ENCODE results near the gene LCN15. TPM values are rescaled to one million over a fixed set of nuclear protein-coding genes. Genes with fewer than 3 reads are reported as not detected.

Gene LCN15
- total and polyA plus RNA-seq, 10 of the 15 experiments (the other 5 are each of a cell fraction or from before 2014, with no cell fraction given) = 0.37 to 0.50 TPM; not detected in 8

DNA sequence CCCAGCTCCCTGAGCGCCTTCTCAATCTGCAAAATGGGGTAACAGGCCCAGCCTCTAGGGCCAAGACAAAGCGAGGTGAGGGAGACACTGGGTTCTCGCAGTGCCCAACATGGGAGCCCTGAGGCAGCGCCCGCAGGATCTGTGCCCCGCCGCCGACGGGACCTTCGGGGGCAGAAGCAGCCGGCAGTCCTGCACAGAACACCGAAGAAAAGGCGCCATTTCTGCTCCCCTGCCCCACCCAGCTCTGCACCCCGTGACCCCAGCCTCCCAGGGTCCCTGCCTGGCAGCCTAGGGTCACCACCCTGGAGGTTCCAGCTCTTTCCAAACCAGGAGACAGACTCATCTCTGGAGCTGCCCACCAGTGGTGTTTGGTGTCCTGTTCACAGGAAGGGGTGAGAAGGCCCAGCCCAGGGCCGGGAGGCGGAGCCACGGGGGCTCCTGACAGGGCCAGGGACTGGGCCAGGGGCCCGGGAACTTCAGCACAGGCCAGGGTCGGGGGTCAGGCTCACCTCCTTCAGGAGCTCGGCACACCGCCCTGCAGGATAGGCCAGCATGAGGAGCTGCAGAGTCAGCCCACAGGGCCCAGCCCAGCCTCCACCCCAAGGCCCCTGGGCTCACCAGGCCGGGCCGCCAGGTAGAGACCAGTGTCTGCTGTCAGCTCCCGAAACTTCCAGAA is 9.6 kb downstream of the LCN15 start:
- H3K4me3 ChIP-seq = no peak overlapping the region
- H3K79me2 ChIP-seq (ENCODE audit: control insufficient read depth, insufficient read depth, low read length) = no peaks in the 10 kb centered on the region
- BruUV-seq (replicated peaks) = no TSS peak
- CTCF ChIA-PET = interaction anchor here (0.5 to 1.1 kb wide), 3 partner anchors 11 to 292 kb away, joined by 3 to 5 read pairs (median 3); partner anchors contain the start of gene NPDC1
- DNase-seq (ENCODE audit: low read depth, low spot score) (no peak), FAIRE-seq (no peak), ATAC-seq (no peak)
- WGBS (ENCODE audit: insufficient coverage, insufficient replicate concordance, low lambda C conversion rate, missing lambda C conversion rate) = 49% methylated on average over 24 of the region's 24 CpGs
- in situ Hi-C loops (cut with MboI) = no loop called here
- H3K4me1 ChIP-seq (ENCODE audit: control insufficient read depth, insufficient read depth, low read length) = no peaks in the 10 kb centered on the region
- no peak overlapping the region for H2AFZ ChIP-seq (ENCODE audit: control insufficient read depth, low read depth, low read length)
- H3K4me2 ChIP-seq (ENCODE audit: control insufficient read depth, insufficient read depth) = no peak overlapping the region
- H3K9me3 ChIP-seq (replicated peaks; ENCODE audit: control insufficient read depth, insufficient read depth, low read length) = peaks cover 33% of the 10 kb centered on the region
- no peak overlapping the region for H3K9ac ChIP-seq (ENCODE audit: control insufficient read depth, insufficient read depth, low read length)
- 0 out of 4 replicates have a peak, but pooled peaks cover 0 to 2% of the 10 kb centered on the region in 2 experiments for H3K27me3 ChIP-seq (replicated peaks in 1 of 2; ENCODE audit: control insufficient read depth in 2 of 2, insufficient read depth in 2 of 2, low read length in 1 of 2)
- POLR2A ChIA-PET = no interaction called here
- TF ChIP-seq ZNF384 (IDR thresholded peaks at IDR 0.05; ENCODE audit: borderline replicate concordance, low read depth, low read length) (no peak), NR2C2 (IDR thresholded peaks at IDR 0.05; ENCODE audit: borderline replicate concordance, control insufficient read depth, insufficient read length, low read depth) (no peak), MEF2B (IDR thresholded peaks at IDR 0.05; ENCODE audit: partially characterized antibody, poor library complexity, severe bottlenecking) (no peak), RCOR1 (conservative IDR thresholded peaks at IDR 0.05; ENCODE audit: low read depth, low read length) (no peak), YY1 (IDR thresholded peaks at IDR 0.05; ENCODE audit: low read depth, low read length) (no peak), NR2F1 (conservative IDR thresholded peaks at IDR 0.05) (no peak), LARP7 (IDR thresholded peaks at IDR 0.05) (no peak), GABPA (IDR thresholded peaks at IDR 0.05; ENCODE audit: low read depth) (no peak)
- TF ChIP-seq, protein P1, sequence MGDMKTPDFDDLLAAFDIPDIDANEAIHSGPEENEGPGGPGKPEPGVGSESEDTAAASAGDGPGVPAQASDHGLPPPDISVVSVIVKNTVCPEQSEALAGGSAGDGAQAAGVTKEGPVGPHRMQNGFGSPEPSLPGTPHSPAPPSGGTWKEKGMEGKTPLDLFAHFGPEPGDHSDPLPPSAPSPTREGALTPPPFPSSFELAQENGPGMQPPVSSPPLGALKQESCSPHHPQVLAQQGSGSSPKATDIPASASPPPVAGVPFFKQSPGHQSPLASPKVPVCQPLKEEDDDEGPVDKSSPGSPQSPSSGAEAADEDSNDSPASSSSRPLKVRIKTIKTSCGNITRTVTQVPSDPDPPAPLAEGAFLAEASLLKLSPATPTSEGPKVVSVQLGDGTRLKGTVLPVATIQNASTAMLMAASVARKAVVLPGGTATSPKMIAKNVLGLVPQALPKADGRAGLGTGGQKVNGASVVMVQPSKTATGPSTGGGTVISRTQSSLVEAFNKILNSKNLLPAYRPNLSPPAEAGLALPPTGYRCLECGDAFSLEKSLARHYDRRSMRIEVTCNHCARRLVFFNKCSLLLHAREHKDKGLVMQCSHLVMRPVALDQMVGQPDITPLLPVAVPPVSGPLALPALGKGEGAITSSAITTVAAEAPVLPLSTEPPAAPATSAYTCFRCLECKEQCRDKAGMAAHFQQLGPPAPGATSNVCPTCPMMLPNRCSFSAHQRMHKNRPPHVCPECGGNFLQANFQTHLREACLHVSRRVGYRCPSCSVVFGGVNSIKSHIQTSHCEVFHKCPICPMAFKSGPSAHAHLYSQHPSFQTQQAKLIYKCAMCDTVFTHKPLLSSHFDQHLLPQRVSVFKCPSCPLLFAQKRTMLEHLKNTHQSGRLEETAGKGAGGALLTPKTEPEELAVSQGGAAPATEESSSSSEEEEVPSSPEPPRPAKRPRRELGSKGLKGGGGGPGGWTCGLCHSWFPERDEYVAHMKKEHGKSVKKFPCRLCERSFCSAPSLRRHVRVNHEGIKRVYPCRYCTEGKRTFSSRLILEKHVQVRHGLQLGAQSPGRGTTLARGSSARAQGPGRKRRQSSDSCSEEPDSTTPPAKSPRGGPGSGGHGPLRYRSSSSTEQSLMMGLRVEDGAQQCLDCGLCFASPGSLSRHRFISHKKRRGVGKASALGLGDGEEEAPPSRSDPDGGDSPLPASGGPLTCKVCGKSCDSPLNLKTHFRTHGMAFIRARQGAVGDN (IDR thresholded peaks at IDR 0.05) = no peak
- H4K20me1 ChIP-seq (ENCODE audit: control insufficient read depth, insufficient read depth) = no peaks in the 10 kb centered on the region
- RAD21 ChIA-PET (ENCODE audit: unreplicated experiment) = no interaction called here
- intact Hi-C loops (cut with micrococcal nuclease; ENCODE audit: unreplicated experiment) = no loop called here
- SMC1A ChIA-PET (ENCODE audit: uncharacterized antibody, unreplicated experiment) = no interaction called here
- H3K36me3 ChIP-seq (ENCODE audit: control insufficient read depth in 2 of 2, insufficient read depth in 2 of 2, low read length in 1 of 2) = no peaks in the 10 kb centered on the region
- H3K27ac ChIP-seq (ENCODE audit: control insufficient read depth, insufficient read depth) = no peak overlapping the region
